ENCODE results near the gene UBE2J2. TPM values are rescaled to one million over a fixed set of nuclear protein-coding genes. Genes with fewer than 3 reads are reported as not detected.

Gene UBE2J2
- total RNA-seq, 1 donor from 2014 or later = 57.3 TPM

DNA sequence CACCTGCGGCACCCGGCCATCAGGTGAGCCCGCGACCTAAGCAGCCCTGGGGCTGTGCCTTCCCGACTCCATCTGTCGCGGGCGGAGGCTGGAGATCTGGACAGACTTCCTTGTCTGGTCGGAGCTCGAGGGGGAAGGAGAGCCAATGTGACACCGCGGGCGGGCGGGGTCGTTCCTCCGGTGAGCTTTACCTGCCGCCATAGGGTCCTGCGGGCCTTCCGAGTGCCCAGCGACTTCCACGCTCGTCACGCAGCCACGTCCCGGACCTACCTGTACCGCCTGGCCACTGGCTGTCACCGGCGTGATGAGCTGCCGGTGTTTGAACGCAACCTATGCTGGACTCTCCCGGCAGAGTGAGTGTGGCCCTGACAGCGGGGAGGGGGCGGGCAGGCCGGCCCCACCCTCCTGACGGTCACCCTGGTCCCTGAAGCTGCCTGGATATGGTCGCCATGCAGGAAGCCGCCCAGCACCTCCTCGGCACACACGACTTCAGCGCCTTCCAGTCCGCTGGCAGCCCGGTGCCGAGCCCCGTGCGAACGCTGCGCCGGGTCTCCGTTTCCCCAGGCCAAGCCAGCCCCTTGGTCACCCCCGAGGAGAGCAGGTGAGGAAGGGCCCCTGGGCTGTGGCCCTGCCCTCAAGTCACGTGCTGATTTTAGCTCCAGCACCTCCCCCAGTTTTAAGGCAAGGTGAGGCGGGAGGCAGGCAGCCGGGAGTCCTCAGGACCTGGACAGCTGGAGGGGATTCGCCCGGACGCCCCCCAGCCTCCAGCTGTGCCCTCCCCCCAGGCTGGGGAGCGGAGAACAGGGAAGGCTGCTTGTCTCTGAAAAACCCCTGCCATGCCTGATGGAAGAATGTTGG, 35.8 kb upstream of the UBE2J2 start:
- peak; percentile 27 for DNase-seq

DNA sequence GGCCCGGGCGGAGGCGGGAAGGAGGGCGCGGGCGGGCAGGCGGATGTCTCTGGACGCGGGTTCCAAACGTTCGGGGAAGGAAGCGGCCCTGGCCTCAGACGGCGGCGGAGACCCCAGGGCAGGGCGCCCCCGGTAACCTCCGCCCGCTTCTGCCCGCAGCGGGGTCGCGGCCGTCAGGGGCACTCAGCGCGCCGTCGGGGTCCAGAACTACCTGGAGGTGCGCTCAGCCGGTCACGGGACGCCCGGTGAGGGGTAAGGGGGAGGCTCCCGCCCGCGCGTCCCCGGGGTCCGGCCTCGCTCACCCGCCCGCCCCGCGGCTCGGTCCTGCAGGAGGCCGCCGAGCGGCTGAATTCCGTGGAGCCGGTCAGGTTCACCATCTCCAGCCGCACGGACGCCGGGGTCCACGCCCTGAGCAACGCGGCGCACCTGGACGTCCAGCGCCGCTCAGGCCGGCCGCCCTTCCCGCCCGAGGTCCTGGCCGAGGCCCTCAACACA, 35.1 kb upstream of the UBE2J2 start:
- DNase-seq = peak; percentile 20

DNA sequence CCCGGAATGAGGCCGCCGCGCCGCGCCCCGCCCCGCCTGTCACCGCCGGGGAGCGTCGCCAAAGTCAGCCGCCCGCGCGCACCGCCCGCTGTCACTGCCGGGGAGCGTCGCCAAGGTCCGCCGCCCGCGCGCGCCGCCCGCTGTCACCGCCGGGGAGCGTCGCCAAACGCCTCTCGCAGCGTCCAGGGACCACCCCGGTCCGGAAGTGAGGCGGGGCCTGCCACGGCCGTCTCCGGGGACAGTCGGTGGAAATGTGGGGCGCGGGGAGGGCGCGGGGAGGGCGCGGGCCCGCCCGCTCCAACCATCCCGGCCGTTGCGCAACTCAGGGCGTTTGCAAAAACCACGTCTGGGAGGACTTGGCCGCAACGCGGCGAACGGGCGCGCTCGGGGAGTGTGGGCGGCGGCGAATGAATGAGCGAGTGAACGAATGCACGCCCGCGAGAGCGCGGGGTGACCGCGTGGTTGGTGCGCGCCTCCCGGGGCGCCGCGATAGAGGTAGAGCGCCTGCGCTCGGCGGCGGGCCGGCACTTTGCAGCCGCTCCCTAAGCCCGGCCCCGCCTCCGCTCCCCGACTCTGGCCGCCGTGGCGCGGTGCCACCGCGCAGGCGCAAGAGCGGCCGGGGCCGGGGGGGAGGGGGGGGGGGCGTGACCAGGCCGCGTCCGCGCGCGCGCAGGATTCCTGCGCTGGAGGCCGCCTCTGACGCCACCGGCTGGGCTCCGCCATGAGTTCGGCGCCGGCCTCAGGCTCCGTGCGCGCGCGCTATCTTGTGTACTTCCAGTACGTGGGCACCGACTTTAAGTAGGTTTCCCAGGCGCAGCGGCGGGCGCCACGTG, 34.5 kb upstream of the UBE2J2 start, which contains the start of the genes ACAP3 and PUSL1:
Gene ACAP3, minus strand, starts transcription at position 8 of the 833 bp plus-strand sequence. CDS start 115 bp downstream, outside the sequence.
Gene PUSL1, plus strand, starts transcription at position 675 of the 833 bp plus-strand sequence. Its CDS starts 47 bp downstream, at position 722.
- DNase-seq = peak; percentile 92

DNA sequence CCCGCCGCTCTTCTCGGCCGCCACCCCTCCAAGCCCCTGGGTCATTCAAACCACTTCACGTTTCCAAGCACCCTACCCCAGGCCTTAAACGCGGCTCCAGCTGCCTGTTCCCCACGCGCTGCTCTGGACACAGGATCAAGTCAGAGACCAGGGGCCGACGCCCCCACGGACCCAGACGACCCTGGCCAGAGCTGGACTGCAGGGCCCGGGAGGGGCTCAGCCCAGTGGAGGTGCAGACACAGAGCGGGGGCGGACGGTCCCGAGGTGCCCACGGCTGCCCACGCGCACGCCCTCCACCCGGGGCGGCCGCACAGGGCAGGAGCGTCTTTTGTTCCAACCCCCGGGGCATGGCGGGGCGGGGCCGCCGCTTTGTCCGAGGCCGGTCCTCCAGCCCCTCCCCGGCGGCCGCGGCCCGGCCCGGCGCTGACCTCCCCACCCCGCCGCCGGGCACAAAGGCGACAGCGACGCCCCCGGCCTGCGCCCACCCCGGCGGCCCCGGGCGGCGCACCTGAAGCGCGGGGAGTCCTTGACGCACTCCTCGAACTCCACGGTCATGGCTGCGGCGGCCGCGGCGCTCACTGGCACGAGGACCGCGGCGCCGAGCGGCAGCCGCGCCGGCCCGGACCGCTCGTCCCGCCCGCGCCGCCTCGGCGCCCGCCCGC, 33.7 kb upstream of the UBE2J2 start:
- DNase-seq = peak; percentile 31

DNA sequence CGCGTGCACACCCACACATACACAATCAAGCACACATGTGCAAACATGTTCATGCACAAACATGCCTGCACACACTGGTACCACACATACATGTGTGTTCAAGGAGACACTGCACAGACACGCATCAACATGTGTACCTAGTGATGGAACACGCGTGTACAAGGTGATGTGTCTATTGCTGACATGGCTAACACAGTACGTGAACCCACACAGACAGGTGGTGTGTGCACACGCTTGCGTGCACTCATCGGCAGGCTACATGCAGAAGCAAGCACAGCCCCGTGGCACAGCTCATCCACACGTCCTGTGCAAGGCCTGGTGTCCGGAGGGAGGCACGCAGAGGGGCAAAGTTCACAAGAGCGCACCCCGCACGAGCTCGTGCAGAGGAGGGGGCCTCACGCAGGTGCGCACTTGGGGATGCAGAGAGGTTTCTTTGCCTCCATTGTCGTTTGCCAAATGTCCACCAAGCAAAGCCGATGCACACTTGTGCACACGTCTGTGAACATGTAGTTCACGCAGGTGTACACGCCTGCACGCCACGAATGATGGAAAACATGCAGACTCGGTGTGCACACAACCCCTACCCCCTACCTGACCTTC, 33.1 kb upstream of the UBE2J2 start:
- DNase-seq = peak; percentile 18

DNA sequence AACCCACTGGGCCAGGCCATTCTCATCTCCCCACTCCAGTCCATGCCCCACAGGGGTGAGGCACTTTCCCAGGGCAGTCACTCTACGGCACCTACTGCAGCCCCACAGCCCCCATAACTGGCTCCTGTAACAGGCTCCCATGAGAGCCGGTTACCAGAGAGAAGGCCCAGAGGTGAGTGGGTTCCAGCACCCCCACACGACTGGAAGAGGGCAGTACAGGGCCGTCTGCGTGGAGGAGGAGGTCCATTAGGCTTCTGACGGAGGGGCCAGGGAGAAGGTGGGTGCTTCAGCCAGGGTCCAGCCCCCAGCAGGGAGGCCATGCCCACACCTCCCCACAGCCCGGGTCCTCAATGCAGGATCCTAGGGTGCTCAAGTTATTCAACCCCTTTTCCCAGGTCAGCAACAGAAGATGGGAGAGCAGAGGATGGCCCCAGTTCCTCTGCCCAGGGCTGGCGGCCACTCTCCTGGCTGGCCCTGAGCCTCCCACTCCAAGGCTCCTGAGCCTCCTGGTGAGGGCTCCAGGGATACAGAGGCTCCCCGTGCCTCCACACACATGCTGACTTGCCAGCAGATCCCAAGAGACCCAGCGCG, 32.5 kb upstream of the UBE2J2 start:
- peak; percentile 25 for DNase-seq

DNA sequence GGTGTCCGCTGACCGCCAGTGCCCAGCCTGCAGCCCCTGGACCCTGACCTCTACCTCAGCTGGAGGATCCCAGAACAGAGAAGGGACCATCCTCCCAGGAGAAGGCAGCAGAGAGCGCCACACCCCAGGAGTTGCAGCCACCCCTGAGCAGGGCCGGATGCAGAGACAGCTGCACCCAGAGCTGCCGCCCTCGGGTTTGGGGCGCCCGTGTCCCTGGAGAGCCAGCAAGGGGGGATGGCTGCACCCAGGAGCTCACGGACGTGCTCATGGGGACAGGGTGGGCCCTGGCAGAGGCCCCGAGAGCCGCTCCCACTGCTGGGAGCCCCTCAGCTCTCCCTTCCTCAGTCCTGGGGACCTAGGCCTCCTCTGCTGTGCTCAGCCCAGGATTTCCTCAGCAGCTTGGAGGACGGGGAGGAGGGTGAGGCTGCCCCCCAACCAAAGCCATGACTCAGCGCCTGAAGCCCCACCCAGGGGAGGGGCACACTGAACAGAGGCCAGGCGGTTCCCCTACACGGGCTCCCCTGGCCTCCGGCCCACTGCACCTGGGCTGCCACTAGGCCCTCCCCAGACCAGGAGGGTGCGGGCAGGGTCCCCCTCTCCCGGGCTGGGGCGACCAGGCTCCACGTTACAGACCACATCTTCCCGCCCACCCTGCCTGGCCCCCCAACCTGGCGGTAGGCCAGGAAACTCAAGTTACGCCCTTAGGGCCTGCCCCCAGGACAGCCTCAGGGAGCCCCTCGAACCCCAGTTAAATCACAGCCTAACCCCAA, 31.8 kb upstream of the UBE2J2 start:
- peak; percentile 48 for DNase-seq

DNA sequence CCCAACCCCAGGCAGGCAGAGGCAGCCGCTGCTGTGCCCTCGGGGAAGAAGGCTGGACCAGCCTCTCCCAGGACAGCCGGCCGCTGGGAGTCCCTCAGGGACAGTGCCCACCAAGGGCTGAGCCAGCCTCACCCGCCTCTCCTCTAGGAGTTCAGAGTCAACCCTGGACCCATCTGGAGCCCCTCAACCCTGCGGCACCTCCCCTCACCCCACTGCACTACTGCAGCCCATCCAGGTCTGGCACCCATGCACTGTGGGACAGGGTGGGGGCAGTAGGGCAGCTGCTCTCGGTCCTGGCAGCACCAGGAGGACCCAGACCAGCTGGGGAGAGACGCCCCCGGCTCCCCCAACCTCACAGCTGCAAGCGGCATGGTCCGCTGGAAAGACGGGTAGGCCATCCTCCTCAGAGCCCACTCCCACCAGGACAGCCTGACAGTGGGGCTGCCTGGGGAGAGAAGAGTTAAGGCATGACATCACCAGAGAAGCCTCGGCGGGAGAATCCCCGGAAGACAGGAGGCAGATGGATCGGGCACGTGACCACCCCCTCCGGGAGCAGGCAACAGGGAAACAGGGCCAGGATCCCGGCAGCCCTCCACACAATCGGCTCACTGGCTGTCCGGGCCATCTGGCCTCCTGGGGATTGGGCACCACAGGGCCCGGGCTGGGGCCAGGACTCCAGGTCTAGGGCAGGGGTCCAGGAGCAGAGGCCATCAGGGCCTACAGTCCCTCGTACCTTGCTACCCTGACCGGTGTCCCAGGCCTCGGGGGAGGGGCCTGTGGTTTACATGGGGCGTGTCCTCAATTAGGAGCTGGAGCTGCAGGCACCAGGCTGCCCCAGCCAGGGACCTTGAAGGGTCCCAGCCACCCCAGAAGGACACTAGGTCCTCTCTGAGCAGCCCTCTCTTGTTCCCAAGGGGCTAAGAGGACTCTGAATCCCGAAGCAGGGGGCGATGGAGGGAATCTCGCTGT, 31.0 kb upstream of the UBE2J2 start:
- peak; percentile 44 for DNase-seq

DNA sequence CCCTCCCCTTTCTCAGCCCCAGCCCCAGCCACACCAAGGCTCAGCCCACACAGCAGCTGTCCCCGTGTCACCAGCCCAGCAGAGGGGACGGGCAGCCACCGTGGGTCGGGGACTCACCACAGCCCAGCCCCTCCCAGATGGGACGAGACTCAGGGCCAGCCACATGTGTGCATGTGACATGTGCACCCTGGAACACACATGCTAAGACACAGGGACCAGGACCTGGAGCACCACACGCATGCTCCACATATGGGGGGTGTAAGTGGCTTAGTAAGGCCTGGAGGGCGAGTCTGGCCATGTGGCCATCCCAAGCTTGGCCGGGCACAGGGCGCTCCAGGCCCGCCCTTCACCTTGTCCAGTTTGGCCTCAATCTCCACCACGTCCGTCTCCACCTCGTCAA, 30.1 kb upstream of the UBE2J2 start:
- no peak for DNase-seq

DNA sequence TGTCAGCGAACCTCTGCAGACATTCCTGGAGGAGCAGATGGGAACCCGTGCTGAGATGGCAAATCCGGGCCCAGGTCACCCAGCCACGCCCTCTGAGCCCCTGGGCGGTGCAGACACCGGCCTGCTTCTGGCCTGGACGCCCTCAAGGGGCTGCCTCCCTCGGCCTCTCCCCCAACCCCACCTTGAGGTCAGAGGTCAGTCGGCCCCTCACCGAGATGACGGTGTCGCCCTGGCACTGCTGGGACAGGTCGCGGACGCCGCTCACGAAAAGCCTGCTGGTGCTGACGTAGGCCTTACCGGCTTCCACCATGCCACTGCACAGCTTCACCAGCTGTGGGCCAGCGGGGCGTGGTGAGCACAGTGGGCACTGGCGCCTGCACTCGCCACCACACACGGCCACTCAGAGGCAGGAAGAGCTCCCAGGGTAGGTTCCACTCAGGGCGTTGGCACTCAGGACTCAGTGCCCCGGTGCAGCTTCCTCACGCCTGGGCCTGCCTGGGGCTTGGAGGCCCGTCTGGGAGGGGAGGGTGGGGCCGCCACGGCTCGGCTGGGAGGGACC, 29.4 kb upstream of the UBE2J2 start:
- DNase-seq = no peak

DNA sequence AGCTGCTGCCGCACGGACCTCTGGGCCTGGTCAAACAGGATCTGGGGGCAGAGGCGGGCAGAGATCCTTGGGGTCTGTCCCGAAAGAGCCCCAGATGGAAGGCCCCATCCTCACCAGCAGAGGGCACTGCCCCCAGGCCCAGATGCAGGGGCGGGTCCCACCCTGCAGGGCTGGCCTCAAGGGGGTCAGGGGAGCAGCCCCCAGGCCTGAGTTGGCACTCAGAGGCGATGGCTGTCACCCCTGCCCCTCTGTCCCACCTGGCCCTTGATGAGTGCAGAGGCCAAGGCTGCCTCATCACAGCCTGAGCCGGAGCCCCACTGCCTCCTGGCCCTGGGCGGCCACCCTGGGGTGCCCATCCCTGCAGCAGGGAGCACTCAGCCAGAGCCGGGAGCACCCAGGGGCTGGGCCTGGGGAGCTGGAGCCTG, 28.4 kb upstream of the UBE2J2 start:
- peak; percentile 43 for DNase-seq

DNA sequence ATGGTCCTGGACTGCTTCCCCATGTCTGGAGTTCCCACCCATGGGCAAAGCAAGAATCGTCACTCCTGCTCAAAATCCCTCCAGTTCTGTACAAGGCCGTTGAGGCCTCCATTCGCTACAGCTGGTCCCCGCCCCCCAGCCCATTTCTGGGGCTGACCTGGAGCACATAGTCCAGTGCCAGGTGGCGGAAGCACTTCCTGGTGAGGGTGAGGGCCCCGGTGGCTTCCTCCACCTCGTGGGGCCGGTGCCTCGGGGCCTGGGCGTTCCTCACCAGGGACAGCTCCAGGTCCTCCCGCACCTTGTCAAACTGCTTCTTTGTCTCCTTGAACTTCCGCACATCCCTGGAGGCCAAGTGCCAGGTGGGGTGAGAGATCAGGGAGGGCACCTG, 26.7 kb upstream of the UBE2J2 start:
- DNase-seq = no peak

DNA sequence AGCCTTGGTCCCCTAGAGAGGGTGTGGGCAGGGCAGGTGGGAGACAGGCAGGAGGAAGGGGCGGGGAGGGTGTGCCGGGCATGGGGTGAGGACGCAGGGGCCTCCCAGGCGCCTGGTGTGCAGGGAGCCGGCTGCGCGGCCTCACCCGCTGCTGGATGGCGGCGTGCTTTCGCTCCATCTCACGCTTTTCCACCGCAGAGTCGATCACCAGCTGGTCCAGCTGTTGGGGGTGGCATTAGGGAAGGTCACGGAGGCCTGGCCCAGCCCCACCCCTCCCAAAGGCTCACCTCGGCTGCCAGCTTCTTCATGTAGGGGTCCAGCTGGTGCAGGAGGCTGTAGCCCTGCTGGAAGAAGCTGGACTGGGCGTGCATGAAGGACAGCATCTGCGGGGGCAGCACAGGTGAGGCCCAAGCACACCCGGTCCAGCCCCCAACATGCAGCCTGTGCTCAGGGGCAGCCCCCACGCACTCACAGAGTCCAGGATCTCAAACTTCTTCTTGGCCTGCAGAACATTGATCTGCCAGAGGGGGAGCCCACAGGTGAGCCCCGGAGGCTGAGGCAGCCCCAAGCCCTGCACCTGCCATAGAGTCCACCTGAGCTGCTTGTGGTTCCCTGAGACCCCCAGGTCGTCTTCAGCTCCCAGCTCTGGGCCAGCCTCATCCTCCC, 26.2 kb upstream of the UBE2J2 start:
- no peak for DNase-seq

DNA sequence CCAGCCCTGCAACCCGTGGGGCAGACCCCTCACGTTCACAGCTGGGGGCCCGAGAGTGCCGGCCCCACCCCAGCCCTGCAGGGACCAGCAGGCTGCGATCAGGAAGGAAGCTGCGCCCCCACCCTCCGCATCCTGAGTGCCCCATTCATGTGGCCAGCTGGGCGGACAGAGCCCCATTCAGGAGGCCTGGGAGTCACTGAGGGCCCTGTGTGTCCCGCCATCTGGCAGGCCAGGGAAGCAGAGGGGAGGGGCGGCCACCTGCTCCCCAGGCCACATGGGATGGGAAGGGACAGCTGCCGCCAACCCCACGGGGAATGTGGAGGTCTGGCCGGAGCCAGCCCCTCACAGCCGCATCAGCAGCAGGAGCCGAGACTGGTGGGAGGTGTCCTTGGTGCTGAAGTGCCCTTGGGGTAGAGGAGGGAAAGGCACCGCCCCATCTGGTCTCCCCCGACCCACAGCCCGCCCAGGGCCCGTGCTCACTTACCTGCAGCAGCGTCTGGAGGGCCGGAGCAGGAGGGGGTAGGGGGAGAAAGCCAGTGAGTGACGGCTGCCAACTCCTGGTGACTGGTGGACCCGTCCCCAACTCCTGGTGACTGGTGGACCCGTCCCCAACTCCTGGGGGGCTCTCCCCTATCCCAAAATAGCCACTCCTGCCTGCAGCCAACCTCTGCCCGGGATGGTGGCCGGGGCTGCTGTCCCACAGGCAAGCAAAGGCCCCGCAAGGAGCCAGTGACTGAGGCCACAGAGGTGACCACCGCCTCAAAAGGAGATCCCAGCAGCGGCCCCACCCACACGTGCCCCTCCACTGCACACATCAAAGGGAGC, 25.4 kb upstream of the UBE2J2 start:
- DNase-seq = peak; percentile 62

DNA sequence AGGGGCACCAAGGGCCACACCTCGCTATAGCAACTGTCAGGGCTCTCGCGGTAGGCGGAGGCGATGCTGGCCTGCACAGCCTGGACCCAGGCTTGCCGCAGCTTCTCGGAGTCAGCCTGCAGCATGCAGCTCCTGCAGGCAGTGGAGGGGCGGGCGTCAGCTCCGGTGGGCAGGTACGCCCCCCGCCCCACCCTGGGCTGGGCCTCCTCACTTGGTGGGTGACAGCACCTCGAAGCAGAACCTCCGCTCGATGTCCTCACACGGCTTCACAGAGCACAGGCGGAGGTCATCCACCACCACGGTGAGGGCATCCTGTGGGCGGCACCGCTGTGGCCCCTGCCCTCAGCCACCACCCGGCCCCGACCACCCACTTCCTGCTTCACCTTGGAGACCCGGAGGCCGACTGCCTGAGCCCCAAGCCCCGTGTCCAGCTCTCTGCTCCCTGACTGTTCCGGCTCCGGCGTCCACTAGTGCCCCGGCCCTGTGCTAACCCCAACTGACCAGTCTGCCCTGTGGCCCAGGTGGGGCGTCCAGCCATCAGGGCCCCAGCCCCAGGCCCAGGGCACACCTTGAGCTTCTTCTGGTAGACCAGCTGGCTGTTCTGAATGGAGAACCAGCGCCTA, 24.3 kb upstream of the UBE2J2 start:
- no peak for DNase-seq

DNA sequence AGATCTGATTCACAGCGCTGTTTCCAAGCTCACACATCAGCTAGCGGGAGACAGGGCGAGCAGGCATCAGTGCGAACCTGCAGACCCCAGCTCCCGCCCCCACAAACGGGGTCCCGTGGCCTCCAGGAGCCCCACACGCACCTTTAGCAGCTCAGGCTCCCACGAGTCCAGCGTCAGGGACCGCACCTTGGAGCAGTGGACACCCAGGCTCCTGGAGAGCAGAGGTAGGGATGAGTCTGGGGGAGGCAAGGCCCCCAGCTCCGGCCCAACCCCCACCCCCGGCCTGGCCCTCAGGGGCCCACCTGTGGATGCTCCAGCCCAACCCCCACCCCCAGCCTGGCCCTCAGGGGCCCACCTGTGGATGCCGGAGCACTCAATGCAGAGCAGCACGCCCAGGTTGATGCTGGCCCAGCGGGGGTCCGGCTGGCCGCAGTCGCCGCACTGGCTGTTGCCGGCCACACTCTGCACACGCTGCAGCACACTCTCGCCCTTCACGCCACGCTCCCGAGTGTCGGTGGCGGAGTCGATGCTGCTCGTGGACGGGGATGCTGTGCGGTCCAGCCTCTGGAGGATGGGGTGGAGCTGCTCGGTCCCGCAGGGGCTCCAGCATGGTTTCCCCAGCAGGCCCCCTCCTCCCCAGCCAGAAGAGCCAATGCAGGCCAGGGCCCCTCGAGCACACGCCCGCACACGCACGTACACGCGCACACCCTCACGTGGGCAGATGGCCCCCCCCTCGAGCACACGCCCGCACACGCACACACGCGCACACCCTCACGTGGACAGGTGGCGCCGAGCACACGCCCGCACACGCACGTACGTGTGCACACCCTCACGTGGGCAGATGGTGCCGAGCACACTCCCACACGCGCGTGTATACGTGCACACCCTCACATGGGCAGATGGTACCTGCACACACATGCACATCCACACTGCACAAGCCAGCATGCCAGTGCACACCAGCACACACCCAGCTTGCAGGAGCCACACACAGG, 22.7 kb upstream of the UBE2J2 start:
- no peak for DNase-seq

Data from dermis blood vessel endothelial cell (primary cell).